GM12878 (cell line): Measurements from ENCODE around the gene SMIM38. TPM values are rescaled to one million over a fixed set of nuclear protein-coding genes. Genes with fewer than 3 reads are reported as not detected.

Source experiments
- ATAC-seq: fragments of 200-7000 bp; cut with Tn5 transposase; 3 replicates; pipeline ENCODE4 v1.9.1; 2020; ENCODE audit warnings: mild to moderate bottlenecking, moderate library complexity
- BruUV-seq: library from RNA; stranded (reverse); fragments of 400-500 nt; replicated peaks from 2 replicates; lab custom pipeline; 2021; lab: Mats Ljungman, UMichigan
- CTCF ChIA-PET: fragments of 300-600 bp; sonication (Branson Sonifier 250); formaldehyde crosslinking; extraction: SDS; loops from one replicate; lab custom pipeline; 2021; ENCODE audit warnings: inconsistent platforms; lab: Yijun Ruan, JAX
- POLR2A ChIA-PET: fragments of 350-600 bp; formaldehyde crosslinking; extraction: SDS; loops from one replicate; lab custom pipeline; 2021; ENCODE audit warnings: inconsistent platforms; lab: Charles Lee
- RAD21 ChIA-PET: fragments of 300-600 bp; sonication (Branson Sonifier 250); formaldehyde crosslinking; loops from one replicate; lab custom pipeline; 2023; ENCODE audit warnings: antibody characterized with exemption; ENCODE audit not compliant: unreplicated experiment; lab: Charles Lee
- SMC1A ChIA-PET: fragments of 300-600 bp; sonication (Branson Sonifier 250); formaldehyde crosslinking; loops from one replicate; lab custom pipeline; 2023; ENCODE audit not compliant: unreplicated experiment, uncharacterized antibody; lab: Charles Lee
- DNase-seq: peaks from one replicate; pipeline ENCODE4 v3.0.0-alpha.2; 2011; ENCODE audit warnings: low read depth, low spot score
- FAIRE-seq: peaks from 3 replicates; lab custom pipeline; 2011; peaks lifted over from hg19 to GRCh38; lab: Jason Lieb, UNC
- H2AFZ ChIP-seq: 2 replicates; pipeline ENCODE4 v1.6.0; 2011; ENCODE audit warnings: low read depth, low read length, control low read depth; ENCODE audit not compliant: control insufficient read depth
- H3K27ac ChIP-seq: 2 replicates; pipeline ENCODE4 v1.5.1; 2011; ENCODE audit warnings: control low read depth; ENCODE audit not compliant: control insufficient read depth, insufficient read depth
- H3K27me3 ChIP-seq, 2 experiments: replicated peaks in 1 of 2; 2 replicates each; pipeline versions ENCODE4 v1.6.0 to v1.6.1; 2011; ENCODE audit warnings: low read length in 1 of 2; ENCODE audit not compliant: control insufficient read depth in 2 of 2, insufficient read depth in 2 of 2
- H3K36me3 ChIP-seq, 2 experiments: 2 replicates each; pipeline ENCODE4 v1.5.1; 2011; ENCODE audit warnings: low read length in 1 of 2; ENCODE audit not compliant: control insufficient read depth in 2 of 2, insufficient read depth in 2 of 2
- H3K4me1 ChIP-seq: 2 replicates; pipeline ENCODE4 v1.6.1; 2011; ENCODE audit warnings: mild to moderate bottlenecking, low read length, moderate library complexity, mixed read lengths; ENCODE audit not compliant: control insufficient read depth, insufficient read depth
- H3K4me2 ChIP-seq: 2 replicates; pipeline ENCODE4 v1.6.0; 2011; ENCODE audit warnings: control low read depth; ENCODE audit not compliant: control insufficient read depth, insufficient read depth
- H3K4me3 ChIP-seq: fragments of 200-600 bp; sonication (generic); 2 replicates; pipeline ENCODE4 v1.5.1; 2016
- H3K79me2 ChIP-seq: 2 replicates; pipeline ENCODE4 v1.6.0; 2011; ENCODE audit warnings: low read length; ENCODE audit not compliant: control insufficient read depth, insufficient read depth
- H3K9ac ChIP-seq: 2 replicates; pipeline ENCODE4 v1.8.0; 2011; ENCODE audit warnings: low read length, control low read depth, mixed read lengths; ENCODE audit not compliant: control insufficient read depth, insufficient read depth
- H3K9me3 ChIP-seq: replicated peaks from 3 replicates; pipeline ENCODE4 v1.5.1; 2011; ENCODE audit warnings: mild to moderate bottlenecking, low read length; ENCODE audit not compliant: control insufficient read depth, insufficient read depth
- H4K20me1 ChIP-seq: 2 replicates; pipeline ENCODE4 v1.6.0; 2011; ENCODE audit not compliant: control insufficient read depth, insufficient read depth
- ATF7 ChIP-seq: fragments of 450-650 bp; IDR thresholded peaks from 2 replicates; pipeline ENCODE4 v1.6.1; 2016; ENCODE audit warnings: low read depth, mild to moderate bottlenecking
- BCL11A ChIP-seq: IDR thresholded peaks from 2 replicates; pipeline ENCODE4 v1.6.1; 2011; ENCODE audit warnings: low read depth, low read length
- DPF2 ChIP-seq: fragments of 450-650 bp; IDR thresholded peaks from 2 replicates; pipeline ENCODE4 v1.6.1; 2017; ENCODE audit warnings: mild to moderate bottlenecking
- HCFC1 ChIP-seq: fragments of 150-350 bp; IDR thresholded peaks from 2 replicates; pipeline ENCODE4 v1.6.1; 2014; ENCODE audit warnings: low read length
- IKZF1 ChIP-seq: fragments of 450-650 bp; conservative IDR thresholded peaks from 2 replicates; pipeline ENCODE4 v1.6.1; 2017; ENCODE audit warnings: antibody characterized with exemption, mild to moderate bottlenecking
- MEF2A ChIP-seq: IDR thresholded peaks from 2 replicates; pipeline ENCODE4 v1.6.1; 2011; ENCODE audit warnings: low read depth, mild to moderate bottlenecking, low read length, moderate library complexity; ENCODE audit not compliant: insufficient read depth
- RELA ChIP-seq: fragments of 450-650 bp; IDR thresholded peaks from 2 replicates; pipeline ENCODE4 v1.8.0; 2014; ENCODE audit warnings: borderline replicate concordance; ENCODE audit not compliant: partially characterized antibody
- WGBS: methylation state at CpG from one replicate; pipeline ENCODE4 v1.1.6; 2016; ENCODE audit warnings: low lambda C conversion rate; ENCODE audit not compliant: insufficient replicate concordance, insufficient coverage; ENCODE audit errors: missing lambda C conversion rate; 5-methylcytosine and 5-hydroxymethylcytosine counted together
- in situ Hi-C: fragments of 300-500 bp; cut with MboI; formaldehyde crosslinking; loops from 9 replicates; pipeline ENCODE4 v1.14.3; 2018; ENCODE audit warnings: mixed read lengths
- intact Hi-C: fragments of 100-400 bp; cut with micrococcal nuclease; formaldehyde crosslinking; loops from one replicate; pipeline ENCODE4 v1.14.2; 2022; ENCODE audit not compliant: unreplicated experiment
- polyA plus RNA-seq, 11 experiments: library from polyadenylated mRNA; depleted of rRNA in 4 of 11; unstranded in 6 of 11; stranded (reverse) in 5 of 11; fragments of >200 nt; fragmentation: Nextera tagmentation in 4 of 11; fragmentation: Illumina TruSeq in 1 of 11; extraction: Ambion mirVana in 4 of 11; extraction: Trizol in 1 of 11; gene quantifications; 1 replicate in 1 of 11; 2 replicates in 10 of 11; pipeline versions ENCODE4 v1.2.1 to v1.2.3, GENCODE V29; 2011 to 2016; ENCODE audit warnings: inconsistent platforms in 2 of 11, missing spikeins in 2 of 11, low read depth in 1 of 11
- total RNA-seq, 4 experiments: library from RNA; depleted of rRNA in 3 of 4; stranded (reverse); fragments of >200 nt in 3 of 4; fragmentation: Illumina TruSeq in 1 of 4; extraction: Trizol in 1 of 4; gene quantifications; 2 replicates each; pipeline versions ENCODE4 v1.2.1 to v1.2.3, GENCODE V29; 2013 to 2021
- TF ChIP-seq, protein P1 (sequence below): fragments of 150-350 bp; IDR thresholded peaks from 2 replicates; pipeline ENCODE4 v1.6.1; 2014; ENCODE audit warnings: mild to moderate bottlenecking, low read depth, low read length
- TF ChIP-seq, protein P2 (sequence below): fragments of 450-650 bp; IDR thresholded peaks from 2 replicates; pipeline ENCODE4 v1.6.1; 2017; ENCODE audit warnings: borderline replicate concordance
- TF ChIP-seq, protein P3 (sequence below): fragments of 450-650 bp; IDR thresholded peaks from 2 replicates; pipeline ENCODE4 v1.6.1; 2017; ENCODE audit warnings: mild to moderate bottlenecking, moderate library complexity
- TF ChIP-seq, protein P4 (sequence below): fragments of 450-650 bp; formaldehyde crosslinking; IDR thresholded peaks from 2 replicates; pipeline ENCODE4 v1.4.0; 2020; ENCODE audit warnings: mild to moderate bottlenecking, moderate library complexity

The SMIM38 gene
- total and polyA plus RNA-seq, 10 of the 15 experiments (the other 5 are each of a cell fraction or from before 2014, with no cell fraction given): 0.15 to 5.0 (median 2.1) TPM; not detected in 1

DNA sequence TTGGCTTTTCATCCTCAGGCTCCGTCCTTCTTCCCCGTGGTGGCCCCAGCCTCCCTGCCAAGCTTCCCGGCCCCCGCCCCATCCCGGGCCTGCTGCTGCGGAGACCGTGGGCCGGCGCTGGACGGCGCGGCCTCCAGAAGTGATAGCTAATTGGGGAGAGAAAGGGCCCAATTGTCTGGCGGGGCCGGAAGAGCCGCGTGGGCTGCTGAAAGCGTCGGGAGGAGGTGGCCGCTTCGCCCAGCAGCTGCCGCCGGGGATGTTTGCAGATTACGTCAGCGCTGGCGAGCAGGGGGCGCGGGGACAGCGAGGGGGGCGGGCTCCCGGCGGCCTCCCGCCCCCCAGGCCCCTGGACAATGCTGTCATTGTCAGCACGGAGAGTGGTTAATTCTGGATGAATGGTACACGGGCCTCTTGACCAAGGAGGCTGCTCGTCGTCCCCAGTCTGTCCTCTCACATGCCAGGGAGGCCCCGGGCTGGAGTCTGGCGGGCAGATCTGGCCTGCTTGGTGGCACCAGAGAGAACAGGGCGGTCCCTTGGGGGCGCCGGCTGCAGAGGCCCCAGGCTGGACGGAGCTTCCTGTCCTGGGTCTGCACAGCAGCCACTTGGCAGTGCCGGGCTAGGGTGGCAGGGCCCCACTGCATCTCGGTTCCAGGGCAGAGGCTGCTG lies 1.6 kb downstream of the SMIM38 start:
- ChIA-PET SMC1A (interaction anchor here (0.7 to 5.5 kb wide), 5 partner anchors 9 to 204 kb away, joined by 3 to 35 read pairs (median 8); no protein-coding TSS in a partner anchor), POLR2A (interaction anchor here (0.8 to 3.3 kb wide), 7 partner anchors 9 to 140 kb away, joined by 3 to 32 read pairs (median 5); no protein-coding TSS in a partner anchor), RAD21 (interaction anchor here (0.7 to 2.9 kb wide), 6 partner anchors 9 to 485 kb away, joined by 3 to 27 read pairs (median 6); no protein-coding TSS in a partner anchor), CTCF (interaction anchor here (0.6 to 2.7 kb wide), 4 partner anchors 9 to 530 kb away, joined by 4 to 11 read pairs (median 6); no protein-coding TSS in a partner anchor)
- Histone ChIP-seq H3K4me3 (peak overlapping the region; percentile 57; the same call in 1 of the 2 replicates), H3K4me1 (peaks cover 32% of the 10 kb centered on the region), H3K79me2 (peaks cover 5% of the 10 kb centered on the region), H3K9me3 (no peaks in the 10 kb centered on the region; the same call in 2 of the 3 replicates), H3K27me3 (no peaks in the 10 kb centered on the region), H3K36me3 (no peaks in the 10 kb centered on the region), H3K9ac (peak overlapping the region; percentile 55; the same call in 1 of the 2 replicates), H4K20me1 (no peaks in the 10 kb centered on the region), H3K4me2 (peak overlapping the region; percentile 73), H3K27ac (peak overlapping the region; percentile 76), H2AFZ (no peak overlapping the region; the same call in 1 of the 2 replicates)
- intact Hi-C loops (no loop called here), in situ Hi-C loops (no loop called here)
- FAIRE-seq (no peak), ATAC-seq (peak; percentile 66), DNase-seq (no peak)
- WGBS: 2% methylated on average over 27 of the region's 44 CpGs
- no TSS peak for BruUV-seq
- TF ChIP-seq MEF2A (0 out of 2 replicates have a peak, but pooled peaks have one; percentile 22), IKZF1 (peak; percentile 68), HCFC1 (no peak), ATF7 (peak; percentile 80), BCL11A (no peak), RELA (peak; percentile 20), DPF2 (peak; percentile 53; the same call in 1 of the 2 replicates)
- TF ChIP-seq, protein P1, sequence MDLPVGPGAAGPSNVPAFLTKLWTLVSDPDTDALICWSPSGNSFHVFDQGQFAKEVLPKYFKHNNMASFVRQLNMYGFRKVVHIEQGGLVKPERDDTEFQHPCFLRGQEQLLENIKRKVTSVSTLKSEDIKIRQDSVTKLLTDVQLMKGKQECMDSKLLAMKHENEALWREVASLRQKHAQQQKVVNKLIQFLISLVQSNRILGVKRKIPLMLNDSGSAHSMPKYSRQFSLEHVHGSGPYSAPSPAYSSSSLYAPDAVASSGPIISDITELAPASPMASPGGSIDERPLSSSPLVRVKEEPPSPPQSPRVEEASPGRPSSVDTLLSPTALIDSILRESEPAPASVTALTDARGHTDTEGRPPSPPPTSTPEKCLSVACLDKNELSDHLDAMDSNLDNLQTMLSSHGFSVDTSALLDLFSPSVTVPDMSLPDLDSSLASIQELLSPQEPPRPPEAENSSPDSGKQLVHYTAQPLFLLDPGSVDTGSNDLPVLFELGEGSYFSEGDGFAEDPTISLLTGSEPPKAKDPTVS: no peak
- TF ChIP-seq, protein P2, sequence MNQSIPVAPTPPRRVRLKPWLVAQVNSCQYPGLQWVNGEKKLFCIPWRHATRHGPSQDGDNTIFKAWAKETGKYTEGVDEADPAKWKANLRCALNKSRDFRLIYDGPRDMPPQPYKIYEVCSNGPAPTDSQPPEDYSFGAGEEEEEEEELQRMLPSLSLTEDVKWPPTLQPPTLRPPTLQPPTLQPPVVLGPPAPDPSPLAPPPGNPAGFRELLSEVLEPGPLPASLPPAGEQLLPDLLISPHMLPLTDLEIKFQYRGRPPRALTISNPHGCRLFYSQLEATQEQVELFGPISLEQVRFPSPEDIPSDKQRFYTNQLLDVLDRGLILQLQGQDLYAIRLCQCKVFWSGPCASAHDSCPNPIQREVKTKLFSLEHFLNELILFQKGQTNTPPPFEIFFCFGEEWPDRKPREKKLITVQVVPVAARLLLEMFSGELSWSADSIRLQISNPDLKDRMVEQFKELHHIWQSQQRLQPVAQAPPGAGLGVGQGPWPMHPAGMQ: no peak
- TF ChIP-seq, protein P3, sequence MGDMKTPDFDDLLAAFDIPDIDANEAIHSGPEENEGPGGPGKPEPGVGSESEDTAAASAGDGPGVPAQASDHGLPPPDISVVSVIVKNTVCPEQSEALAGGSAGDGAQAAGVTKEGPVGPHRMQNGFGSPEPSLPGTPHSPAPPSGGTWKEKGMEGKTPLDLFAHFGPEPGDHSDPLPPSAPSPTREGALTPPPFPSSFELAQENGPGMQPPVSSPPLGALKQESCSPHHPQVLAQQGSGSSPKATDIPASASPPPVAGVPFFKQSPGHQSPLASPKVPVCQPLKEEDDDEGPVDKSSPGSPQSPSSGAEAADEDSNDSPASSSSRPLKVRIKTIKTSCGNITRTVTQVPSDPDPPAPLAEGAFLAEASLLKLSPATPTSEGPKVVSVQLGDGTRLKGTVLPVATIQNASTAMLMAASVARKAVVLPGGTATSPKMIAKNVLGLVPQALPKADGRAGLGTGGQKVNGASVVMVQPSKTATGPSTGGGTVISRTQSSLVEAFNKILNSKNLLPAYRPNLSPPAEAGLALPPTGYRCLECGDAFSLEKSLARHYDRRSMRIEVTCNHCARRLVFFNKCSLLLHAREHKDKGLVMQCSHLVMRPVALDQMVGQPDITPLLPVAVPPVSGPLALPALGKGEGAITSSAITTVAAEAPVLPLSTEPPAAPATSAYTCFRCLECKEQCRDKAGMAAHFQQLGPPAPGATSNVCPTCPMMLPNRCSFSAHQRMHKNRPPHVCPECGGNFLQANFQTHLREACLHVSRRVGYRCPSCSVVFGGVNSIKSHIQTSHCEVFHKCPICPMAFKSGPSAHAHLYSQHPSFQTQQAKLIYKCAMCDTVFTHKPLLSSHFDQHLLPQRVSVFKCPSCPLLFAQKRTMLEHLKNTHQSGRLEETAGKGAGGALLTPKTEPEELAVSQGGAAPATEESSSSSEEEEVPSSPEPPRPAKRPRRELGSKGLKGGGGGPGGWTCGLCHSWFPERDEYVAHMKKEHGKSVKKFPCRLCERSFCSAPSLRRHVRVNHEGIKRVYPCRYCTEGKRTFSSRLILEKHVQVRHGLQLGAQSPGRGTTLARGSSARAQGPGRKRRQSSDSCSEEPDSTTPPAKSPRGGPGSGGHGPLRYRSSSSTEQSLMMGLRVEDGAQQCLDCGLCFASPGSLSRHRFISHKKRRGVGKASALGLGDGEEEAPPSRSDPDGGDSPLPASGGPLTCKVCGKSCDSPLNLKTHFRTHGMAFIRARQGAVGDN: peak; percentile 48; the same call in 1 of the 2 replicates
- TF ChIP-seq, protein P4, sequence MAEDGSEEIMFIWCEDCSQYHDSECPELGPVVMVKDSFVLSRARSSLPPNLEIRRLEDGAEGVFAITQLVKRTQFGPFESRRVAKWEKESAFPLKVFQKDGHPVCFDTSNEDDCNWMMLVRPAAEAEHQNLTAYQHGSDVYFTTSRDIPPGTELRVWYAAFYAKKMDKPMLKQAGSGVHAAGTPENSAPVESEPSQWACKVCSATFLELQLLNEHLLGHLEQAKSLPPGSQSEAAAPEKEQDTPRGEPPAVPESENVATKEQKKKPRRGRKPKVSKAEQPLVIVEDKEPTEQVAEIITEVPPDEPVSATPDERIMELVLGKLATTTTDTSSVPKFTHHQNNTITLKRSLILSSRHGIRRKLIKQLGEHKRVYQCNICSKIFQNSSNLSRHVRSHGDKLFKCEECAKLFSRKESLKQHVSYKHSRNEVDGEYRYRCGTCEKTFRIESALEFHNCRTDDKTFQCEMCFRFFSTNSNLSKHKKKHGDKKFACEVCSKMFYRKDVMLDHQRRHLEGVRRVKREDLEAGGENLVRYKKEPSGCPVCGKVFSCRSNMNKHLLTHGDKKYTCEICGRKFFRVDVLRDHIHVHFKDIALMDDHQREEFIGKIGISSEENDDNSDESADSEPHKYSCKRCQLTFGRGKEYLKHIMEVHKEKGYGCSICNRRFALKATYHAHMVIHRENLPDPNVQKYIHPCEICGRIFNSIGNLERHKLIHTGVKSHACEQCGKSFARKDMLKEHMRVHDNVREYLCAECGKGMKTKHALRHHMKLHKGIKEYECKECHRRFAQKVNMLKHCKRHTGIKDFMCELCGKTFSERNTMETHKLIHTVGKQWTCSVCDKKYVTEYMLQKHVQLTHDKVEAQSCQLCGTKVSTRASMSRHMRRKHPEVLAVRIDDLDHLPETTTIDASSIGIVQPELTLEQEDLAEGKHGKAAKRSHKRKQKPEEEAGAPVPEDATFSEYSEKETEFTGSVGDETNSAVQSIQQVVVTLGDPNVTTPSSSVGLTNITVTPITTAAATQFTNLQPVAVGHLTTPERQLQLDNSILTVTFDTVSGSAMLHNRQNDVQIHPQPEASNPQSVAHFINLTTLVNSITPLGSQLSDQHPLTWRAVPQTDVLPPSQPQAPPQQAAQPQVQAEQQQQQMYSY (CRISPR knock-in tag): no peak
